Breast epithelium (tissue), 4 donors: ENCODE measurements around the gene JMJD8. TPM values are rescaled to one million over a fixed set of nuclear protein-coding genes. Genes with fewer than 3 reads are reported as not detected.
"Not testable (repeated sequence)": the region's sequence is repeated elsewhere in the genome, so short reads cannot be mapped to it uniquely, and the experiment has no call there.

Experiments used
- DNase-seq, 2 donors: peaks; one replicate each; pipeline ENCODE4 v3.0.0-alpha.2; 2019; ENCODE audit warnings: low spot score in 2 of 2
- H3K27ac ChIP-seq, 2 donors: fragments of 200-600 bp; sonication (generic) in 1 of 2; one replicate each; pipeline ENCODE4 v1.5.1; 2016 to 2019; ENCODE audit warnings: mild to moderate bottlenecking in 1 of 2
- H3K27me3 ChIP-seq, 2 donors: fragments of 200-600 bp; sonication (generic) in 1 of 2; one replicate each; pipeline versions ENCODE4 v1.5.1 to v1.6.0; 2017 to 2019; ENCODE audit warnings: control low read depth in 1 of 2, mild to moderate bottlenecking in 1 of 2
- H3K36me3 ChIP-seq: fragments of 200-600 bp; one replicate; pipeline ENCODE4 v1.5.1; 2019
- H3K4me1 ChIP-seq, 2 donors: fragments of 200-600 bp; sonication (generic); one replicate each; pipeline ENCODE4 v1.5.1; 2016 to 2019; ENCODE audit warnings: control low read depth in 1 of 2
- H3K4me3 ChIP-seq, 3 donors: fragments of 200-600 bp; sonication (generic); 1 replicate in 2 of 3; 2 replicates in 1 of 3; pipeline ENCODE4 v1.5.1; 2016 to 2019; ENCODE audit warnings: mild to moderate bottlenecking in 3 of 3, moderate library complexity in 2 of 3
- H3K9me3 ChIP-seq, 2 donors: fragments of 200-600 bp; sonication (generic) in 1 of 2; one replicate each; pipeline ENCODE4 v1.5.1; 2016 to 2019; ENCODE audit warnings: control low read depth in 1 of 2
- POLR2A ChIP-seq: fragments of 450-650 bp; IDR thresholded peaks from one replicate; pipeline ENCODE4 v1.6.1; 2016; ENCODE audit warnings: antibody characterized with exemption, mild to moderate bottlenecking, moderate library complexity
- POLR2AphosphoS5 ChIP-seq, 3 donors: sonication (generic); formaldehyde crosslinking; IDR thresholded peaks; one replicate each; pipeline ENCODE4 v1.6.1; 2017; ENCODE audit warnings: antibody characterized with exemption in 3 of 3
- intact Hi-C: fragments of 100-400 bp; cut with DNase I; formaldehyde crosslinking; loops from one replicate; pipeline ENCODE4 v1.15.1; 2023; ENCODE audit warnings: low total_unique reads
- total RNA-seq, 3 donors: library from RNA; depleted of rRNA; stranded (reverse); fragments of >200 nt; gene quantifications; one replicate each; pipeline ENCODE4 v1.1.0, GENCODE V29; 2016
- TF ChIP-seq, protein P1 (sequence below), 3 donors: fragments of 450-650 bp; IDR thresholded peaks; one replicate each; pipeline ENCODE4 v1.5.1; 2016 to 2017; ENCODE audit warnings: antibody characterized with exemption in 3 of 3, mild to moderate bottlenecking in 3 of 3, moderate library complexity in 3 of 3

JMJD8 gene
- total RNA-seq, 3 donors from 2014 or later, result 67.2 to 83.4 (median 67.5) TPM

- H3K9me3 ChIP-seq, result no peaks in the 10 kb centered on the region
- H3K36me3 ChIP-seq, result no peaks in the 10 kb centered on the region
- intact Hi-C loops, result no loop called here
- no peak overlapping the region for H3K27ac ChIP-seq
- peaks cover 24 to 29% of the 10 kb centered on the region in 2 donors for H3K4me1 ChIP-seq
- DNase-seq, result no peak
- H3K4me3 ChIP-seq, result no peak overlapping the region
- peaks cover 15 to 39% of the 10 kb centered on the region in 2 donors for H3K27me3 ChIP-seq
- TF ChIP-seq POLR2A (no peak), POLR2AphosphoS5 (IDR thresholded peaks at IDR 0.05) (no peak)
- TF ChIP-seq, protein P1, sequence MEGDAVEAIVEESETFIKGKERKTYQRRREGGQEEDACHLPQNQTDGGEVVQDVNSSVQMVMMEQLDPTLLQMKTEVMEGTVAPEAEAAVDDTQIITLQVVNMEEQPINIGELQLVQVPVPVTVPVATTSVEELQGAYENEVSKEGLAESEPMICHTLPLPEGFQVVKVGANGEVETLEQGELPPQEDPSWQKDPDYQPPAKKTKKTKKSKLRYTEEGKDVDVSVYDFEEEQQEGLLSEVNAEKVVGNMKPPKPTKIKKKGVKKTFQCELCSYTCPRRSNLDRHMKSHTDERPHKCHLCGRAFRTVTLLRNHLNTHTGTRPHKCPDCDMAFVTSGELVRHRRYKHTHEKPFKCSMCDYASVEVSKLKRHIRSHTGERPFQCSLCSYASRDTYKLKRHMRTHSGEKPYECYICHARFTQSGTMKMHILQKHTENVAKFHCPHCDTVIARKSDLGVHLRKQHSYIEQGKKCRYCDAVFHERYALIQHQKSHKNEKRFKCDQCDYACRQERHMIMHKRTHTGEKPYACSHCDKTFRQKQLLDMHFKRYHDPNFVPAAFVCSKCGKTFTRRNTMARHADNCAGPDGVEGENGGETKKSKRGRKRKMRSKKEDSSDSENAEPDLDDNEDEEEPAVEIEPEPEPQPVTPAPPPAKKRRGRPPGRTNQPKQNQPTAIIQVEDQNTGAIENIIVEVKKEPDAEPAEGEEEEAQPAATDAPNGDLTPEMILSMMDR (IDR thresholded peaks at IDR 0.05), result no peak
Measured at GRCh38 chr16:692356-693108, 8.4 kb upstream of the JMJD8 start.

- H3K36me3 ChIP-seq, H3K9me3 ChIP-seq, intact Hi-C loops, H3K4me3 ChIP-seq: not testable (repeated sequence)
- H3K27ac ChIP-seq, result peak overlapping the region; percentile 88 to 91
- peak in 1 of 2 donors; percentile 60 for DNase-seq
- peaks cover 15 to 34% of the 10 kb centered on the region in 2 donors for H3K27me3 ChIP-seq
- peaks cover 24 to 29% of the 10 kb centered on the region in 2 donors for H3K4me1 ChIP-seq
Measured at GRCh38 chr16:691242-691641, 7.1 kb upstream of the JMJD8 start.

GRCh38 chr16:689175-689897 lies 5.2 kb upstream of the JMJD8 start:
- no peak for TF ChIP-seq POLR2A
- TF ChIP-seq, protein P1 (IDR thresholded peaks at IDR 0.05), result no peak
- TF ChIP-seq POLR2AphosphoS5 (IDR thresholded peaks at IDR 0.05), result no peak
- Histone ChIP-seq H3K27ac (peak overlapping the region; percentile 88 to 91), H3K4me1 (peaks cover 24 to 34% of the 10 kb centered on the region in 2 donors), H3K27me3 (peaks cover 8 to 18% of the 10 kb centered on the region in 2 donors), H3K4me3 (peak overlapping the region; percentile 85 to 98 (median 92)), H3K9me3 (no peaks in the 10 kb centered on the region), H3K36me3 (no peaks in the 10 kb centered on the region)
- intact Hi-C loops, result no loop called here
- no peak for DNase-seq

GRCh38 chr16:687499-687898 lies 3.4 kb upstream of the JMJD8 start:
- Histone ChIP-seq H3K9me3 (no peaks in the 10 kb centered on the region), H3K4me1 (peaks cover 17 to 36% of the 10 kb centered on the region in 2 donors), H3K27me3 (no peaks in the 10 kb centered on the region), H3K4me3 (no peak overlapping the region), H3K36me3 (no peaks in the 10 kb centered on the region), H3K27ac (no peak overlapping the region)
- TF ChIP-seq POLR2A (no peak), POLR2AphosphoS5 (IDR thresholded peaks at IDR 0.05) (no peak)
- DNase-seq, result no peak
- intact Hi-C loops, result no loop called here

- Histone ChIP-seq H3K27ac (no peak overlapping the region), H3K9me3 (no peaks in the 10 kb centered on the region), H3K4me1 (peaks cover 19 to 40% of the 10 kb centered on the region in 2 donors), H3K4me3 (no peak overlapping the region), H3K27me3 (no peaks in the 10 kb centered on the region), H3K36me3 (no peaks in the 10 kb centered on the region)
- intact Hi-C loops, result no loop called here
- DNase-seq, result no peak
- TF ChIP-seq POLR2A (no peak), POLR2AphosphoS5 (IDR thresholded peaks at IDR 0.05) (no peak)
- TF ChIP-seq, protein P1 (IDR thresholded peaks at IDR 0.05), result no peak
Measured at GRCh38 chr16:686459-687260, 2.5 kb upstream of the JMJD8 start.
